A549 (cell line): ENCODE results near the gene PTHLH.

Source experiments
- CBX8 ChIP-seq: fragments of 200-600 bp; sonication (generic); IDR thresholded peaks from 2 replicates; pipeline ENCODE4 v1.6.1; 2016
- EP300 ChIP-seq, 2 experiments: fragments of >200 bp; sonication (Bioruptor Twin); formaldehyde crosslinking; IDR thresholded peaks; 2 replicates in 1 of 2; 3 replicates in 1 of 2; pipeline ENCODE4 v1.6.1; 2016 to 2017
- ESRRA ChIP-seq: fragments of 150-350 bp; IDR thresholded peaks from 2 replicates; pipeline ENCODE4 v1.6.1; 2014; ENCODE audit warnings: mild to moderate bottlenecking, low read length, borderline replicate concordance
- HOXA7 ChIP-seq: fragments of 250-450 bp; sonication (Bioruptor Pico); IDR thresholded peaks from 2 replicates; pipeline ENCODE4 v1.5.0; 2020; ENCODE audit warnings: mild to moderate bottlenecking, moderate library complexity
- JUN ChIP-seq, 2 experiments: fragments of >200 bp; sonication (Bioruptor Twin); formaldehyde crosslinking; IDR thresholded peaks; 2 replicates in 1 of 2; 3 replicates in 1 of 2; pipeline ENCODE4 v1.6.1; 2016 to 2017
- NFE2L2 ChIP-seq: fragments of 150-350 bp; conservative IDR thresholded peaks from 2 replicates; pipeline ENCODE4 v1.6.1; 2014; ENCODE audit warnings: low read length
- PHF8 ChIP-seq: fragments of 200-600 bp; sonication (generic); IDR thresholded peaks from 2 replicates; pipeline ENCODE4 v1.6.1; 2016; ENCODE audit warnings: low read depth, mild to moderate bottlenecking, antibody characterized with exemption, moderate library complexity, borderline replicate concordance
- POLR2A ChIP-seq: IDR thresholded peaks from 2 replicates; pipeline ENCODE4 v1.6.1; 2012; ENCODE audit warnings: mild to moderate bottlenecking, low read length
- RFX5 ChIP-seq: fragments of 450-650 bp; IDR thresholded peaks from 2 replicates; pipeline ENCODE4 v1.7.1; 2014; ENCODE audit warnings: antibody characterized with exemption, mild to moderate bottlenecking, moderate library complexity
- ZNF302 ChIP-seq: fragments of 250-450 bp; sonication (Bioruptor Pico); IDR thresholded peaks from 2 replicates; pipeline ENCODE4 v1.9.0; 2021; ENCODE audit warnings: inconsistent platforms, mild to moderate bottlenecking, moderate library complexity
- TF ChIP-seq, protein P1 (sequence below): fragments of >200 bp; sonication (Bioruptor Twin); formaldehyde crosslinking; IDR thresholded peaks from 3 replicates; pipeline ENCODE4 v1.5.1; 2016
- TF ChIP-seq, protein P2 (sequence below): fragments of 450-650 bp; IDR thresholded peaks from 2 replicates; pipeline ENCODE4 v1.6.1; 2014; ENCODE audit warnings: antibody characterized with exemption
- TF ChIP-seq, protein P3 (sequence below): IDR thresholded peaks from 2 replicates; pipeline ENCODE4 v1.6.1; 2012
- TF ChIP-seq, protein P4 (sequence below): fragments of 250-450 bp; sonication (Bioruptor Pico); IDR thresholded peaks from 2 replicates; pipeline ENCODE4 v1.5.0; 2021; ENCODE audit warnings: mild to moderate bottlenecking, moderate library complexity, borderline replicate concordance

DNA sequence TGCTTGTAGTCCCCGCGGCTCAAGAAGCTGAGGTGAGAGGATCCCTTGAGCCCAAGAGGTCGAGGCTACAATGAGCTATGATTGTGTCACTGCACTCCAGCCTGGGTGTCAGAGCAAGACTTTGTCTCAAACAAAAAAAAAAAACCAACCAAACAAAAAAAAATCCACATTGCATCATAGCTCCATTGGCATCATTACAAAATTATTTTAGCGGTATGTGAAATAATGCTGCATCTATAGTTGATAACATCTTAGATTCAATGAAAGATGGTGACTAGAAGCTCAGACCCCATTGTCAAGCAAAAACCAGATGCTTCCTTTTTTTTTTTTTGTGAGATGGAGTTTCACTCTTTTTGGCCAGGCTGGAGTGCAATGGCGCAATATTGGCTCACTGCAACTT lies 14.8 kb upstream of the PTHLH start:
- no peak for TF ChIP-seq ESRRA
- no peak for TF ChIP-seq POLR2A
- TF ChIP-seq, protein P1, sequence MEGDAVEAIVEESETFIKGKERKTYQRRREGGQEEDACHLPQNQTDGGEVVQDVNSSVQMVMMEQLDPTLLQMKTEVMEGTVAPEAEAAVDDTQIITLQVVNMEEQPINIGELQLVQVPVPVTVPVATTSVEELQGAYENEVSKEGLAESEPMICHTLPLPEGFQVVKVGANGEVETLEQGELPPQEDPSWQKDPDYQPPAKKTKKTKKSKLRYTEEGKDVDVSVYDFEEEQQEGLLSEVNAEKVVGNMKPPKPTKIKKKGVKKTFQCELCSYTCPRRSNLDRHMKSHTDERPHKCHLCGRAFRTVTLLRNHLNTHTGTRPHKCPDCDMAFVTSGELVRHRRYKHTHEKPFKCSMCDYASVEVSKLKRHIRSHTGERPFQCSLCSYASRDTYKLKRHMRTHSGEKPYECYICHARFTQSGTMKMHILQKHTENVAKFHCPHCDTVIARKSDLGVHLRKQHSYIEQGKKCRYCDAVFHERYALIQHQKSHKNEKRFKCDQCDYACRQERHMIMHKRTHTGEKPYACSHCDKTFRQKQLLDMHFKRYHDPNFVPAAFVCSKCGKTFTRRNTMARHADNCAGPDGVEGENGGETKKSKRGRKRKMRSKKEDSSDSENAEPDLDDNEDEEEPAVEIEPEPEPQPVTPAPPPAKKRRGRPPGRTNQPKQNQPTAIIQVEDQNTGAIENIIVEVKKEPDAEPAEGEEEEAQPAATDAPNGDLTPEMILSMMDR, result no peak
- TF ChIP-seq ZNF302, result no peak
- no peak for TF ChIP-seq RFX5
- no peak for TF ChIP-seq NFE2L2
- no peak for TF ChIP-seq JUN (IDR thresholded peaks at IDR 0.05)
- TF ChIP-seq, protein P2, sequence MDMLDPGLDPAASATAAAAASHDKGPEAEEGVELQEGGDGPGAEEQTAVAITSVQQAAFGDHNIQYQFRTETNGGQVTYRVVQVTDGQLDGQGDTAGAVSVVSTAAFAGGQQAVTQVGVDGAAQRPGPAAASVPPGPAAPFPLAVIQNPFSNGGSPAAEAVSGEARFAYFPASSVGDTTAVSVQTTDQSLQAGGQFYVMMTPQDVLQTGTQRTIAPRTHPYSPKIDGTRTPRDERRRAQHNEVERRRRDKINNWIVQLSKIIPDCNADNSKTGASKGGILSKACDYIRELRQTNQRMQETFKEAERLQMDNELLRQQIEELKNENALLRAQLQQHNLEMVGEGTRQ, result no peak
- TF ChIP-seq CBX8, result no peak
- TF ChIP-seq, protein P3, sequence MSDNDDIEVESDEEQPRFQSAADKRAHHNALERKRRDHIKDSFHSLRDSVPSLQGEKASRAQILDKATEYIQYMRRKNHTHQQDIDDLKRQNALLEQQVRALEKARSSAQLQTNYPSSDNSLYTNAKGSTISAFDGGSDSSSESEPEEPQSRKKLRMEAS, result no peak
- TF ChIP-seq, protein P4, sequence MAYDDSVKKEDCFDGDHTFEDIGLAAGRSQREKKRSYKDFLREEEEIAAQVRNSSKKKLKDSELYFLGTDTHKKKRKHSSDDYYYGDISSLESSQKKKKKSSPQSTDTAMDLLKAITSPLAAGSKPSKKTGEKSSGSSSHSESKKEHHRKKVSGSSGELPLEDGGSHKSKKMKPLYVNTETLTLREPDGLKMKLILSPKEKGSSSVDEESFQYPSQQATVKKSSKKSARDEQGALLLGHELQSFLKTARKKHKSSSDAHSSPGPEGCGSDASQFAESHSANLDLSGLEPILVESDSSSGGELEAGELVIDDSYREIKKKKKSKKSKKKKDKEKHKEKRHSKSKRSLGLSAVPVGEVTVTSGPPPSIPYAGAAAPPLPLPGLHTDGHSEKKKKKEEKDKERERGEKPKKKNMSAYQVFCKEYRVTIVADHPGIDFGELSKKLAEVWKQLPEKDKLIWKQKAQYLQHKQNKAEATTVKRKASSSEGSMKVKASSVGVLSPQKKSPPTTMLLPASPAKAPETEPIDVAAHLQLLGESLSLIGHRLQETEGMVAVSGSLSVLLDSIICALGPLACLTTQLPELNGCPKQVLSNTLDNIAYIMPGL (CRISPR knock-in tag), result no peak
- TF ChIP-seq EP300 (IDR thresholded peaks at IDR 0.05), result no peak
- no peak for TF ChIP-seq PHF8
- TF ChIP-seq HOXA7 (CRISPR knock-in tag), result no peak
